Endodermal cell (in vitro differentiated cells): ENCODE results near the gene SCFD2. TPM values are rescaled to one million over a fixed set of nuclear protein-coding genes. Genes with fewer than 3 reads are reported as not detected.

ENCODE experiments used
- DNase-seq: peaks from one replicate; pipeline ENCODE4 v3.0.0-alpha.2; 2017
- H3K27ac ChIP-seq: 2 replicates; pipeline ENCODE4 v1.5.1; 2013; ENCODE audit warnings: mild to moderate bottlenecking, low read depth, low read length, moderate library complexity
- H3K27me3 ChIP-seq: 2 replicates; pipeline ENCODE4 v1.6.1; 2013; ENCODE audit warnings: mild to moderate bottlenecking, low read length, moderate library complexity; ENCODE audit not compliant: insufficient read depth, control insufficient read depth, poor library complexity, severe bottlenecking
- H3K36me3 ChIP-seq: 2 replicates; pipeline ENCODE4 v1.7.0; 2013; ENCODE audit warnings: mild to moderate bottlenecking, low read length, moderate library complexity; ENCODE audit not compliant: control insufficient read depth, insufficient read depth
- H3K4me1 ChIP-seq: one replicate; pipeline ENCODE4 v1.7.0; 2013; ENCODE audit warnings: low read length; ENCODE audit not compliant: control insufficient read depth, insufficient read depth
- H3K4me3 ChIP-seq: 2 replicates; pipeline ENCODE4 v1.5.1; 2013; ENCODE audit warnings: mild to moderate bottlenecking, low read length, moderate library complexity
- H3K9ac ChIP-seq: 2 replicates; pipeline ENCODE4 v1.6.1; 2013; ENCODE audit warnings: mild to moderate bottlenecking, low read length, moderate library complexity; ENCODE audit not compliant: poor library complexity, severe bottlenecking; ENCODE audit errors: extremely low read depth
- H3K9me3 ChIP-seq: 2 replicates; pipeline ENCODE4 v1.6.1; 2013; ENCODE audit warnings: mild to moderate bottlenecking, low read length, moderate library complexity; ENCODE audit not compliant: control insufficient read depth
- H3K27ac Mint-ChIP-seq: 2 replicates; pipeline ENCODE4 v1.8.0; 2020; ENCODE audit warnings: mixed read lengths
- H3K27me3 Mint-ChIP-seq: 2 replicates; pipeline ENCODE4 v1.8.0; 2021; ENCODE audit warnings: mild to moderate bottlenecking, mixed read lengths; ENCODE audit not compliant: insufficient read depth
- H3K36me3 Mint-ChIP-seq: 2 replicates; pipeline ENCODE4 v1.8.0; 2020; ENCODE audit warnings: low read depth, mixed read lengths
- H3K4me1 Mint-ChIP-seq: 2 replicates; pipeline ENCODE4 v1.8.0; 2020; ENCODE audit warnings: mixed read lengths
- H3K4me3 Mint-ChIP-seq: 2 replicates; pipeline ENCODE4 v1.8.0; 2020; ENCODE audit warnings: mild to moderate bottlenecking, moderate library complexity, mixed read lengths
- H3K9me3 Mint-ChIP-seq: 2 replicates; pipeline ENCODE4 v1.8.0; 2020; ENCODE audit warnings: mild to moderate bottlenecking, mixed read lengths
- CTCF ChIP-seq: fragments of 200-600 bp; sonication (generic); conservative IDR thresholded peaks from 2 replicates; pipeline ENCODE4 v1.5.0; 2021; ENCODE audit warnings: antibody characterized with exemption, mild to moderate bottlenecking
- WGBS, 2 experiments: methylation state at CpG; one replicate each; pipeline versions ENCODE4 v1.1.5 to v1.1.7; 2013; ENCODE audit warnings: missing lambda C conversion rate in 2 of 2, mixed read lengths in 1 of 2; ENCODE audit not compliant: insufficient coverage in 1 of 2, insufficient read length in 1 of 2; 5-methylcytosine and 5-hydroxymethylcytosine counted together
- total RNA-seq, 2 donors: library from RNA; stranded (reverse); fragmentation: NEBNext Ultra II Directional in 1 of 2; extraction: Animal tissue kit (Norgen Biotek cat#: 25700) in 1 of 2; gene quantifications; 2 replicates in 1 of 2; 3 replicates in 1 of 2; pipeline ENCODE4 v1.2.1, GENCODE V29; 2021

The SCFD2 gene
- total RNA-seq, 2 donors from 2014 or later = 5.7 to 6.5 TPM

- Histone ChIP-seq H3K4me3 (no peak overlapping the region), H3K27me3 (peaks cover 8% of the 10 kb centered on the region), H3K27ac (no peak overlapping the region), H3K36me3 (no peaks in the 10 kb centered on the region), H3K4me1 (peaks cover 8% of the 10 kb centered on the region), H3K9me3 (no peaks in the 10 kb centered on the region), H3K9ac (no peak overlapping the region)
- Mint-ChIP-seq H3K27ac (no peak overlapping the region), H3K36me3 (no peaks in the 10 kb centered on the region), H3K4me3 (no peak overlapping the region), H3K27me3 (peaks cover 20% of the 10 kb centered on the region), H3K9me3 (no peaks in the 10 kb centered on the region), H3K4me1 (peaks cover 20% of the 10 kb centered on the region)
- no peak for DNase-seq
- no peak for TF ChIP-seq CTCF
- 85 to 98% methylated on average over 5 to 6 of the region's 6 CpGs for WGBS, 2 experiments
These were observed 517.6 kb downstream of the SCFD2 start for GRCh38 chr4:52848254-52848653.

GRCh38 chr4:52846502-52846901 lies 519.4 kb downstream of the SCFD2 start:
- Histone ChIP-seq H3K36me3 (no peaks in the 10 kb centered on the region), H3K9ac (no peak overlapping the region), H3K9me3 (no peaks in the 10 kb centered on the region), H3K4me3 (no peak overlapping the region), H3K4me1 (peaks cover 14% of the 10 kb centered on the region), H3K27ac (no peak overlapping the region), H3K27me3 (peaks cover 15% of the 10 kb centered on the region)
- Mint-ChIP-seq H3K9me3 (no peaks in the 10 kb centered on the region), H3K4me1 (peaks cover 27% of the 10 kb centered on the region), H3K27me3 (peaks cover 23% of the 10 kb centered on the region), H3K36me3 (no peaks in the 10 kb centered on the region), H3K27ac (no peak overlapping the region), H3K4me3 (no peak overlapping the region)
- no peak for TF ChIP-seq CTCF
- no peak for DNase-seq
- WGBS, 2 experiments = 83 to 90% methylated on average over 1 to 2 of the region's 2 CpGs

GRCh38 chr4:52844596-52844995 lies 521.3 kb downstream of the SCFD2 start:
- no peaks in the 10 kb centered on the region for H3K36me3 Mint-ChIP-seq
- DNase-seq = no peak
- no peak for TF ChIP-seq CTCF
- H3K27ac ChIP-seq = no peak overlapping the region
- H3K9ac ChIP-seq = no peak overlapping the region
- H3K9me3 ChIP-seq = no peaks in the 10 kb centered on the region
- H3K4me3 ChIP-seq = no peak overlapping the region
- H3K36me3 ChIP-seq = no peaks in the 10 kb centered on the region
- H3K4me1 Mint-ChIP-seq = peaks cover 22% of the 10 kb centered on the region
- H3K4me1 ChIP-seq = peaks cover 17% of the 10 kb centered on the region
- peaks cover 23% of the 10 kb centered on the region for H3K27me3 Mint-ChIP-seq
- WGBS, 2 experiments = 93 to 100% methylated on average over 2 of the region's 2 CpGs
- H3K27me3 ChIP-seq = peaks cover 19% of the 10 kb centered on the region
- no peak overlapping the region for H3K4me3 Mint-ChIP-seq
- H3K27ac Mint-ChIP-seq = no peak overlapping the region
- H3K9me3 Mint-ChIP-seq = no peaks in the 10 kb centered on the region
